ENCODE data around the gene TMEM222. TPM values are rescaled to one million over a fixed set of nuclear protein-coding genes. Genes with fewer than 3 reads are reported as not detected.

The TMEM222 gene
- total RNA-seq, 1 donor: 31.4 TPM

DNA sequence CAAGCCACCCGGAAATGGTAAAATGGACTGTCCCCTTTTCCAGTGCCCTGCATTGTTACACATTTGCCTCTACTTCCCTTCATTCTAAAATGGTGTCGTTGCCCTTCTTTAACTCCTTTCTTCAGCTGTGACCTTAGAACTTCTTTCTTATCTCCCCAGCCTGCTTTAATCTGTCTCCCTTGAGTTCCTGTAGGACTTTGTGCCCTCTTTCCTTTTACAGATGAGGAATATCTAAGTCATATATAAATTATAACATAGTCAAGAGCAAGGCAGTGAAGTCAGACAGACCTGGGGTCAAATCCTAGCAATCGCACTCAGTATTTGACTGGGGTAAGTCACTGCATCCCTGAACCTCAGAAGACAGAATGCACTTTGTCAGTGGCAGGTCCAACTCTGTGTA is 31.4 kb upstream of the TMEM222 start:
- TF ChIP-seq, protein P1, sequence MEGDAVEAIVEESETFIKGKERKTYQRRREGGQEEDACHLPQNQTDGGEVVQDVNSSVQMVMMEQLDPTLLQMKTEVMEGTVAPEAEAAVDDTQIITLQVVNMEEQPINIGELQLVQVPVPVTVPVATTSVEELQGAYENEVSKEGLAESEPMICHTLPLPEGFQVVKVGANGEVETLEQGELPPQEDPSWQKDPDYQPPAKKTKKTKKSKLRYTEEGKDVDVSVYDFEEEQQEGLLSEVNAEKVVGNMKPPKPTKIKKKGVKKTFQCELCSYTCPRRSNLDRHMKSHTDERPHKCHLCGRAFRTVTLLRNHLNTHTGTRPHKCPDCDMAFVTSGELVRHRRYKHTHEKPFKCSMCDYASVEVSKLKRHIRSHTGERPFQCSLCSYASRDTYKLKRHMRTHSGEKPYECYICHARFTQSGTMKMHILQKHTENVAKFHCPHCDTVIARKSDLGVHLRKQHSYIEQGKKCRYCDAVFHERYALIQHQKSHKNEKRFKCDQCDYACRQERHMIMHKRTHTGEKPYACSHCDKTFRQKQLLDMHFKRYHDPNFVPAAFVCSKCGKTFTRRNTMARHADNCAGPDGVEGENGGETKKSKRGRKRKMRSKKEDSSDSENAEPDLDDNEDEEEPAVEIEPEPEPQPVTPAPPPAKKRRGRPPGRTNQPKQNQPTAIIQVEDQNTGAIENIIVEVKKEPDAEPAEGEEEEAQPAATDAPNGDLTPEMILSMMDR (IDR thresholded peaks at IDR 0.05; ENCODE audit: insufficient read depth, low read length): no peak
- no peak overlapping the region for H3K4me3 ChIP-seq (ENCODE audit: low read depth, low read length)
- DNase-seq (ENCODE audit: low read depth): no peak

DNA sequence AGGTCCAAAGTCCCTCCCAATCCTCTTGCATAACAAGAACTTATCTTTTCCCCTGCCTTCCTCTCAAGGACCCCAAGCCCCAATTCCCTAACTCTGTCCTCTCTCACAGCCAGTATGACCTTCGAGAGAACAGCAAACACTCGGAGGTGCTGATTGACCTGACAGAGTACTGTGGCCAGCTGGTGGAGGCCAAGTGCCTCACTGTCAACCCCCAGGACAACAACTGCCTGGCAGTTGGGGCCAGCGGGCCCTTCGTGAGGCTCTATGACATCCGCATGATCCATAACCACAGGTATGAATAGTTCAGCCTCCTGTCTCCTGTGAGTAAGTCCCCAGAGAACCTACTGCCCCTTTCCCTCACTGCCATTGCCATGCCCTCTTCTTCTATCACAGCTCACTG is 29.9 kb upstream of the TMEM222 start:
- TF ChIP-seq, protein P1 (IDR thresholded peaks at IDR 0.05; ENCODE audit: insufficient read depth, low read length): no peak
- H3K4me3 ChIP-seq (ENCODE audit: low read depth, low read length): no peak overlapping the region
- DNase-seq (ENCODE audit: low read depth): no peak

DNA sequence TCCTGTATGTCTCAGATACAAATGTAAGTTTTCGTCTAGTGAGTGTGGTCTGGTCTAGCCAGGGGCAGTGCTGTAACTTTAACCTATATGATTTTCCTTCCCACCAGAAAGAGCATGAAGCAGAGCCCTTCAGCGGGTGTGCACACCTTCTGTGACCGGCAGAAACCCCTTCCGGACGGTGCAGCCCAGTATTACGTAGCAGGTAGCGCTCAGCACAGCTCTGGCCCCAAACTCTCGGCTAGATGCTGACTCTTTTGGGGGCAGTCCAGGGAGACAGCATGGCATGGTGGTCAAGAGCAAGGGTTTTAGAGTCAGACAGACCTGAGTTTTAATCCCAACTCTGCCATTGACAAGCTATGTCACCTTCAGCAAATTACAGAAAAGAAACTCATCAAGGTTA is 28.0 kb upstream of the TMEM222 start:
- DNase-seq (ENCODE audit: low read depth): no peak
- TF ChIP-seq, protein P1 (IDR thresholded peaks at IDR 0.05; ENCODE audit: insufficient read depth, low read length): no peak

DNA sequence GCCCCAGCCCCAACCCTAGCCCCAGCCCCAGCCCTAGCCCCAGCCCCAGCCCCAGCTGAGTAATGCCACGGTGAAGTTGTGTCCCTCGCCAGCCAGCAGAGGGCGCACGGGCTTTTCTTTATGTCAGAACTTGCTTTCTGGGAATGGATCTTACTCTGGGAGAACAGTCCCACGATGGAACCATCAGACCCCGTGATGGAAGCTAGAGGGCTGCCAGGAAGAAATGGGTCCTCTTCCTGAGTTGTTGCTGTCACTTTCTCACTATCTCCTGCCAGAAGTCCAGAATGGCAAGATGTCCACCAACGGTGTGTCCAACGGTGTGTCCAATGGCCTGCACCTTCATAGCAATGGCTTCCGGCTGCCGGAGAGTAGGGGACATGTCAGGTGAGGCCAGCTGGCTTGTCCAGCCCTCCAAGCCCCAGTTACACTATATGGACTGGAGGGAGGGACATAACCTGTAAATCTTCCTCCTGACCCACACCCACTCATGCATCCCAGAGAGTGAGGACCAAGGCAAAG is 25.1 kb upstream of the TMEM222 start:
- DNase-seq (ENCODE audit: low read depth): peak; percentile 60

More for the DNA sequence above, 28.0 kb upstream of the TMEM222 start:
- H3K4me3 ChIP-seq (ENCODE audit: low read depth, low read length): no peak overlapping the region

DNA sequence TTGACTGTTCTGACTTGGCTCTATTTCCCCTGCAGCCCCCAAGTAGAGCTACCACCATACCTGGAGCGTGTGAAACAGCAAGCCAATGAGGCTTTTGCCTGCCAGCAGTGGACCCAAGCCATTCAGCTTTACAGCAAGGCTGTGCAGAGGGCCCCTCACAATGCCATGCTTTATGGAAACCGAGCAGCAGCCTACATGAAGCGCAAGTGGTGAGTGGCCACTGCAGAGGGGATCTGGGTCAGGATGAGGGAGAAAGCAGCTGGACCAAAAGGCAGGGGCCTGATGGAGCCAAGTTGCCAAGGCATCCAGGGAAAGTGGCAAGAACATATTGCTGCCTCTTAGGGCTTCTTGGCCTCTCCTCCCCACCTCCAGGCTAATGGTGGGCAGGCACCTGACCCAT is 24.1 kb upstream of the TMEM222 start:
- H3K4me3 ChIP-seq (ENCODE audit: low read depth, low read length): no peak overlapping the region
- no peak for DNase-seq (ENCODE audit: low read depth)
- TF ChIP-seq, protein P1 (IDR thresholded peaks at IDR 0.05; ENCODE audit: insufficient read depth, low read length): no peak

More for the DNA sequence above, 25.1 kb upstream of the TMEM222 start:
- TF ChIP-seq, protein P1 (IDR thresholded peaks at IDR 0.05; ENCODE audit: insufficient read depth, low read length): peak; percentile 80
- no peak overlapping the region for H3K4me3 ChIP-seq (ENCODE audit: low read depth, low read length)

DNA sequence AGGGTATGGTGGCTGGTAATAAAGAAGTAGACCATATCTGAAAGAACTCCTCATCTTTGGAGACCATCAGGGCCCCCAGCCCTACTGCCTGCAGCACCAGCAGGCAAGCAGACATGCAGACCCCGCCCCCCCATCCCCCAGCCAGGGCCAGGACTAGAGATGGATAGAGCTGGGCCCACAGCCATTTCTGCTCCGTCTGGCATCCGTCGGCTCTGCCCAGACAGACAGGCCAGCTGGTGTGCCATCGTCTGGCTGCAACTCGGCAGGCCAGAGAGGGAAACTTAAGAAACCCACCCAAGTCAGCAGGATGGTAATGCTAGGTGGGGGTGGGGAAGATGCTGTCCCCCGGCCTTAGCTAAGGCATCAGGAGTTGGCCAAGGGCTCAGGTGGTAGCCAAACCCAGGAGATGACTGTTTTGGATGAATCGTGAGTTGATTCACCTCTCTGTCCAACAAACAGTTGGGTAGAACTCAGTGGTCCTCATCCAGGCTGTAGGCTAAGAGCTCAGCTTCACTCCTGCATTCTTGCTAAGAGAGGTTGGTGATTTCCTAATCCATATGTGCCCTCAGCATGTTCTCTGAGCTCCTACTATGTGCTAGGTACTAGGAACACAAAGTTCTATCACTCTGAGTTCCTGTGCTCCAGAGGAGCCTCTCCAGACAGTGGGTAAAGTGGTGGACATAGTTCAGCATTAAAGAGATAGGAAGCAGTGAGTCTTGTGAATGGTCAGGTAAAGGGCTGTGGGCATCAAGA is 23.2 kb upstream of the TMEM222 start:
- TF ChIP-seq, protein P1 (IDR thresholded peaks at IDR 0.05; ENCODE audit: insufficient read depth, low read length): no peak
- no peak for DNase-seq (ENCODE audit: low read depth)
- no peak overlapping the region for H3K4me3 ChIP-seq (ENCODE audit: low read depth, low read length)
